ENCODE data around the gene DOCK4. TPM values are rescaled to one million over a fixed set of nuclear protein-coding genes. Genes with fewer than 3 reads are reported as not detected.

Gene DOCK4
- total and polyA plus RNA-seq, 2 of the 8 experiments (the other 6 are each of a cell fraction or from before 2014, with no cell fraction given): 5.1 to 23.6 TPM

- Histone ChIP-seq H3K9ac (replicated peaks in 1 of 4; ENCODE audit: extremely low read depth in 1 of 4, low read depth in 3 of 4, low read length in 3 of 4) (no peak overlapping the region), H2AFZ (ENCODE audit: low read length) (no peak overlapping the region), H3K18ac (ENCODE audit: extremely low read depth, low read length) (no peak overlapping the region), H3K4me3 (ENCODE audit: extremely low read depth in 1 of 4, insufficient read depth in 2 of 4, low read depth in 3 of 4, low read length in 4 of 4) (no peak overlapping the region), H3K14ac (ENCODE audit: insufficient read length) (no peak overlapping the region), H3K4me1 (replicated peaks in 1 of 4; ENCODE audit: control insufficient read depth in 3 of 4, insufficient read depth in 4 of 4, low read length in 3 of 4) (no peaks in the 10 kb centered on the region), H3K23ac (ENCODE audit: insufficient read length) (no peak overlapping the region), H3K27ac (ENCODE audit: low read depth, low read length) (no peak overlapping the region), H2BK20ac (ENCODE audit: low read length) (no peak overlapping the region), H4K20me1 (replicated peaks in 1 of 2; ENCODE audit: control insufficient read depth in 1 of 2, insufficient read depth in 2 of 2, low read length in 2 of 2) (no peaks in the 10 kb centered on the region), H2AK5ac (ENCODE audit: low read depth, low read length) (no peak overlapping the region), H3K79me1 (ENCODE audit: low read depth, low read length) (0 out of 2 replicates have a peak, but pooled peaks cover 6% of the 10 kb centered on the region), H3K4me2 (ENCODE audit: insufficient read depth in 1 of 2, low read depth in 2 of 2, low read length in 2 of 2) (no peak overlapping the region), H3K9me3 (ENCODE audit: insufficient read depth in 2 of 2, low read depth in 1 of 2, low read length in 1 of 2) (no peaks in the 10 kb centered on the region), H3K56ac (replicated peaks; ENCODE audit: insufficient read length, low read depth, low read length) (no peak overlapping the region), H2BK5ac (ENCODE audit: low read depth, low read length) (no peak overlapping the region), H3K4ac (replicated peaks; ENCODE audit: insufficient read length, low read depth, low read length) (no peak overlapping the region), H4K8ac (ENCODE audit: extremely low read depth, insufficient read depth, low read length) (no peak overlapping the region), H2BK15ac (ENCODE audit: low read length) (no peak overlapping the region), H3K23me2 (ENCODE audit: low read depth, low read length) (no peaks in the 10 kb centered on the region), H4K91ac (replicated peaks; ENCODE audit: insufficient read length, low read length) (no peak overlapping the region), H2BK12ac (ENCODE audit: low read depth, low read length) (no peak overlapping the region), H3K79me2 (ENCODE audit: control insufficient read depth in 1 of 2, insufficient read depth in 2 of 2, low read length in 2 of 2) (peaks cover 0 to 13% of the 10 kb centered on the region in 2 experiments; a peak in 2 of 4 replicates), H3K36me3 (ENCODE audit: control insufficient read depth in 2 of 4, insufficient read depth in 4 of 4, low read length in 3 of 4) (no peaks in the 10 kb centered on the region), H2BK120ac (replicated peaks; ENCODE audit: low read depth, low read length) (no peak overlapping the region), H3K27me3 (replicated peaks in 1 of 4; ENCODE audit: control insufficient read depth in 3 of 4, extremely low read depth in 1 of 4, insufficient read depth in 3 of 4, low read length in 3 of 4) (no peaks in the 10 kb centered on the region), H4K5ac (ENCODE audit: insufficient read length, low read depth, low read length) (no peak overlapping the region)
- DNase-seq (ENCODE audit: low read depth in 1 of 2, low spot score in 2 of 2) (no peak), FAIRE-seq (no peak)
- no peak for TF ChIP-seq GTF2F1 (IDR thresholded peaks at IDR 0.05; ENCODE audit: borderline replicate concordance, low read depth, low read length)
- no peak for TF ChIP-seq HDAC2 (IDR thresholded peaks at IDR 0.05; ENCODE audit: borderline replicate concordance in 1 of 2, low read depth in 2 of 2, low read length in 2 of 2)
- no peak for TF ChIP-seq CEBPB (IDR thresholded peaks at IDR 0.05; ENCODE audit: low read depth, low read length)
- no peak for TF ChIP-seq ATF3 (IDR thresholded peaks at IDR 0.05; ENCODE audit: insufficient read depth, low read depth, low read length)
- TF ChIP-seq SP4 (IDR thresholded peaks at IDR 0.05; ENCODE audit: low read length): no peak
- TF ChIP-seq TAF1 (IDR thresholded peaks at IDR 0.05; ENCODE audit: low read depth, low read length): no peak
- TF ChIP-seq E2F6 (IDR thresholded peaks at IDR 0.05): no peak
- ChIA-PET POLR2A (ENCODE audit: partially characterized antibody) (interaction anchor here (2.1 kb wide), 1 partner anchor 9 kb away, joined by 7 read pairs; no protein-coding TSS in a partner anchor), CTCF (ENCODE audit: partially characterized antibody) (no interaction called here)
- WGBS, 2 experiments (ENCODE audit: extremely low coverage in 1 of 2, insufficient coverage in 1 of 2, insufficient read length in 1 of 2, insufficient replicate concordance in 2 of 2, low coverage in 1 of 2, low lambda C conversion rate in 2 of 2, missing lambda C conversion rate in 1 of 2): 91% methylated on average over 1 of the region's 1 CpG; no CpG with 5 or more reads in 1 of the 2 experiments
Observed at GRCh38 chr7:112120696-112121217, 85.4 kb downstream of the DOCK4 start.

Data from H1 (cell line).